ENCODE results near the gene ATRN.

DNA sequence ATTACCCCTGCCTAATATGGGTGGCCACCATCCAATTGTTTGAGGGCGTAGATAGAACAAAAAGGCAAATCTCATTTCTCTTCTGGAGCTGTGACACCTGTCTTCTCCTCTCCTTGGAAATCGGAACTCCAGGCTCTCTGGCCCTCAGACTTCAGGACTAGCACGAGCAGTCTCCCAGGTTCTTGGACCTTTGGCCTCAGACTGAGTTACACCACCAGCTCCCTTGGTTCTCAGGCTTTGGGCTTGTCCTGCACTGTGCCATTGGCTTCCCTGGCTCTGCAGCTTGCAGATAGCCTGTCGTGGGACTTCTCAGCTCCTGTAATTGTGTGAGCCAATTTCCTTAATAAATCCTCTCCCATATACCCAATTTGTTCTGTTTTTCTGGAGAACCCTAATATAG, 34.3 kb downstream of the ATRN start:
- TF ChIP-seq ZNF596 (tag by site-specific recombination; IDR thresholded peaks at IDR 0.05) (no peak), ZNF169 (tag by site-specific recombination; IDR thresholded peaks at IDR 0.05) (no peak), KLF1 (tag by site-specific recombination; IDR thresholded peaks at IDR 0.05) (no peak), ZNF16 (tag by site-specific recombination; IDR thresholded peaks at IDR 0.05; ENCODE audit: low read depth) (no peak), ZNF658 (tag by site-specific recombination; IDR thresholded peaks at IDR 0.05) (no peak), ZNF10 (tag by site-specific recombination; IDR thresholded peaks at IDR 0.05) (no peak), ZNF274 (IDR thresholded peaks at IDR 0.05; ENCODE audit: low read length) (no peak), ZNF274 (tag by site-specific recombination; IDR thresholded peaks at IDR 0.05; ENCODE audit: borderline replicate concordance) (no peak)
- TF ChIP-seq, protein P1, sequence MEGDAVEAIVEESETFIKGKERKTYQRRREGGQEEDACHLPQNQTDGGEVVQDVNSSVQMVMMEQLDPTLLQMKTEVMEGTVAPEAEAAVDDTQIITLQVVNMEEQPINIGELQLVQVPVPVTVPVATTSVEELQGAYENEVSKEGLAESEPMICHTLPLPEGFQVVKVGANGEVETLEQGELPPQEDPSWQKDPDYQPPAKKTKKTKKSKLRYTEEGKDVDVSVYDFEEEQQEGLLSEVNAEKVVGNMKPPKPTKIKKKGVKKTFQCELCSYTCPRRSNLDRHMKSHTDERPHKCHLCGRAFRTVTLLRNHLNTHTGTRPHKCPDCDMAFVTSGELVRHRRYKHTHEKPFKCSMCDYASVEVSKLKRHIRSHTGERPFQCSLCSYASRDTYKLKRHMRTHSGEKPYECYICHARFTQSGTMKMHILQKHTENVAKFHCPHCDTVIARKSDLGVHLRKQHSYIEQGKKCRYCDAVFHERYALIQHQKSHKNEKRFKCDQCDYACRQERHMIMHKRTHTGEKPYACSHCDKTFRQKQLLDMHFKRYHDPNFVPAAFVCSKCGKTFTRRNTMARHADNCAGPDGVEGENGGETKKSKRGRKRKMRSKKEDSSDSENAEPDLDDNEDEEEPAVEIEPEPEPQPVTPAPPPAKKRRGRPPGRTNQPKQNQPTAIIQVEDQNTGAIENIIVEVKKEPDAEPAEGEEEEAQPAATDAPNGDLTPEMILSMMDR (tag by site-specific recombination; IDR thresholded peaks at IDR 0.05): no peak
- TF ChIP-seq, protein P2, sequence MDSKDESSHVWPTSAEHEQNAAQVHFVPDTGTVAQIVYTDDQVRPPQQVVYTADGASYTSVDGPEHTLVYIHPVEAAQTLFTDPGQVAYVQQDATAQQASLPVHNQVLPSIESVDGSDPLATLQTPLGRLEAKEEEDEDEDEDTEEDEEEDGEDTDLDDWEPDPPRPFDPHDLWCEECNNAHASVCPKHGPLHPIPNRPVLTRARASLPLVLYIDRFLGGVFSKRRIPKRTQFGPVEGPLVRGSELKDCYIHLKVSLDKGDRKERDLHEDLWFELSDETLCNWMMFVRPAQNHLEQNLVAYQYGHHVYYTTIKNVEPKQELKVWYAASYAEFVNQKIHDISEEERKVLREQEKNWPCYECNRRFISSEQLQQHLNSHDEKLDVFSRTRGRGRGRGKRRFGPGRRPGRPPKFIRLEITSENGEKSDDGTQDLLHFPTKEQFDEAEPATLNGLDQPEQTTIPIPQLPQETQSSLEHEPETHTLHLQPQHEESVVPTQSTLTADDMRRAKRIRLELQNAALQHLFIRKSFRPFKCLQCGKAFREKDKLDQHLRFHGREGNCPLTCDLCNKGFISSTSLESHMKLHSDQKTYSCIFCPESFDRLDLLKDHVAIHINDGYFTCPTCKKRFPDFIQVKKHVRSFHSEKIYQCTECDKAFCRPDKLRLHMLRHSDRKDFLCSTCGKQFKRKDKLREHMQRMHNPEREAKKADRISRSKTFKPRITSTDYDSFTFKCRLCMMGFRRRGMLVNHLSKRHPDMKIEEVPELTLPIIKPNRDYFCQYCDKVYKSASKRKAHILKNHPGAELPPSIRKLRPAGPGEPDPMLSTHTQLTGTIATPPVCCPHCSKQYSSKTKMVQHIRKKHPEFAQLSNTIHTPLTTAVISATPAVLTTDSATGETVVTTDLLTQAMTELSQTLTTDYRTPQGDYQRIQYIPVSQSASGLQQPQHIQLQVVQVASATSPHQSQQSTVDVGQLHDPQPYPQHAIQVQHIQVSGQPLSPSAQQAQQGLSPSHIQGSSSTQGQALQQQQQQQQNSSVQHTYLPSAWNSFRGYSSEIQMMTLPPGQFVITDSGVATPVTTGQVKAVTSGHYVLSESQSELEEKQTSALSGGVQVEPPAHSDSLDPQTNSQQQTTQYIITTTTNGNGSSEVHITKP (tag by site-specific recombination; IDR thresholded peaks at IDR 0.05): no peak
